GM19455 (cell line): Measurements from ENCODE around the gene CASK.

ENCODE experiments used
- ATAC-seq: cut with Tn5 transposase; IDR thresholded peaks from one replicate; pipeline ENCODE4 v1.9.1; 2021; ENCODE audit not compliant: unreplicated experiment

The CASK gene

DNA sequence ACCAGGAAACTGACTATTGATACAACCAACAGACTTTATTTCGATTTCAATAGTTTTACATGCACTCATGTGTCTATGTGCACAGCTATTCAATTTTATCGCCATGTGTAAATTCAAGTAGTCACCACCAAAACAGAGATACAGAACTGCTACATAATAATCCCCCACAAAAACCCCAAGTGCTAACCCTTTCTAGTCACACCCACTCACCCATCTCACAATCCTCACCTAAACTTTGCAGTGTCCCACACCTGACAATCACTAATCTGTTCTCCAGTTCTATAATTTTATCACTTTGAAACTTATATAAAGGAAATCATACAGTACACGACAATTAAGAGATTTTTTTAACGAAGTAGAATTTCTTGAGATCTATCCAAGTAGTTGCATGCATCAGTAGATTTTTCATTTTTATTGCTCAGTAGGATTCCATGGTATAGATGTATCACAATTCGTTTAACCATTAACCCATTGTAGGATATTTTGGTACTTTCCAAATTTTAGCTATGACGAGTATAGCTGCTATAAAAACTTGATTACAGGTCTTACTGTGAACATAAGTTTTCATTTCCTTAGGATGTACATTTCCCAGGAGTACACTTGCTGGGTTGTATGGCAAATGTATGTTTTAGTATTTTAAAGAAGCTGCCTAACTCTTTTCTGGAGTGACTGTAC is 85.9 kb downstream of the CASK start:
- no peak for ATAC-seq

DNA sequence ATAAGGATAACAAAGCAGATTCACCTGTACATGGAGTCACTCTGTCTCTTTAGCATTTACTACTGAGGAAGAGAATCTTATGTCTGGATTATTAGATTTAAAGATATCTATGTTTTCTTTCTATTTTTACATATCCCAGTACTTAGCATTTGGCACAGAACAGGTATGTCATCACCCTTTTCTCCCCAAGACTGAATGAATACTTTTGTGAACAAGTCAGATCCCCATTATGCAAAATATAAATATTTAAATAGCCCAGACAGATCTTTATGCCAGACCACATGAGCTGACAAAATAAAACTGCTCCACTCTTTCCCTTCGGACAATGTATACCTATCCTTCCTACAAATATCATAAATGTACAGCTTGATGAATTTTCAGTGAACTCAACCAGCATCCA is 94.5 kb downstream of the CASK start:
- no peak for ATAC-seq

DNA sequence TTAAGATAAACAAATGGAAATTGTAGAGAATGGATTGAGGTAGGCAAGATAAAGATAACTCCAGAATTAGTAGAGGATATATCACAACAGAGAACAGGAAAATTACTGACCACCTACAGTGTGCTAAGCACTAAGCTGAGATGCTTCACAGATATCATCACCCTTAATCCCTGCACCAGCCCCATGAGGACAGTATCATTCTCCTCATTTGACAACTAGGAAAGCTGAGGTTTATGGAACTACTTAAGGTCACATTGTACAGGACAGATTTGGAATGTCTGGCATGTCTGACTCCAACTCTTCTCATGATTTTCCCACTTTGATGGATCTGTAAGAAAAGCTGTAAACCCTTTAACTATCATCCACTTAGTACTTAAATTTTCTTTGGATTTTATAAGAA is 95.5 kb downstream of the CASK start:
- no peak for ATAC-seq

DNA sequence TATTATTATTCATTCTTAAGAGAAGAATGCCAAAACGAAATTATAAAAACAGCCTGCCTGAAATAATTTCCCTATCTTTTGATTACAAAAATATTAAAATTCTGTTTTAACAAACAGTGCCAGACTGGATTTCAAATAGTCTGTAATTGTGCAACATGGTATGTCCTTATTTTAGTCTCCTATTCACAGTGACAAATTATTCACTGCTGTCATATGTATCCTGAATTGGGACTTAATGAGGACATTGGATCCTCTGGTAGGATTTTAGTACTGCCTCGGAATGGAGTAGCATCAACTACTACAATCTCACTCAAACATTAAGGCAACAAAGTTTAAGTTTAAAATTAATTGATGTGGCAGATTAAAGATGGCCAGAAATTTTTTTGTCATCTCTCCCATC is 97.6 kb downstream of the CASK start:
- ATAC-seq, result no peak

DNA sequence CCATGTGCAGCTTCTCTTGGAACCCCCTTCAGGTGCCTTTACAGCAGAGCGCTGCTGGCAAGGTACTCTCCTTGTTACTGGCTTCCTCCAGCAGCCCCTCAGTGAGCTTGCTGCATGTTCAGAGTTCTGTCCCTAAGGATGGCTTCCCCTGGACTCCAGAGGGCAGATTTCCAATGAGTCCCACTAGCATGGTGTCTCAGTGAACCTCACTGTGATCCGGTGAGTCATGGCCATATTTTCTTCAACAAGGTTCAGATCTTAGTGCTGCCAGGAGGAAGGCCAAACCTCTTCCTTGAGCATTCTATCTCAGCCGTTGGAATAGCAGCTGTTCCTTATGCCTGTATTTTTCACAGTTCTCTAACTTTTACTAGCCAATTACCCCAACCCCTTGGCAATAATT is 98.8 kb downstream of the CASK start:
- ATAC-seq, result no peak

DNA sequence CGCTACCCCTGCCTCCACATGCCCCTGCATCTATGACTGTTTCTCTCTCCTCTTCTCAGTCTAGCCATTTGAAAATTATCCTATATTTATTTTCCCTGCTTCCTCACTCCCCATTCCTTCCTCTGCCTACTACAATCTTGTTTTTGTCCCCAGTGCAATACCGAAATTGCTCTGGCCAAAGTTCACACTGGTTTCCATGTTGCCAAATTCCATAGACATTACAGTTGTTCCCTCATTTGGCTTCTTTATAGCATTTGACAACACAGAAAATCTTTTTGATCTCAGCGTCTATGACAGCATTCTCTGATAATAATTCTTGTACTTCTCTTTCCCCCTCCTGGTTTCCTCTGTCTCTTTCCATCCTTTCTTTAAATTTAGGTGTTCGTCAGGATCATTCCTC is 100.0 kb downstream of the CASK start:
- no peak for ATAC-seq

DNA sequence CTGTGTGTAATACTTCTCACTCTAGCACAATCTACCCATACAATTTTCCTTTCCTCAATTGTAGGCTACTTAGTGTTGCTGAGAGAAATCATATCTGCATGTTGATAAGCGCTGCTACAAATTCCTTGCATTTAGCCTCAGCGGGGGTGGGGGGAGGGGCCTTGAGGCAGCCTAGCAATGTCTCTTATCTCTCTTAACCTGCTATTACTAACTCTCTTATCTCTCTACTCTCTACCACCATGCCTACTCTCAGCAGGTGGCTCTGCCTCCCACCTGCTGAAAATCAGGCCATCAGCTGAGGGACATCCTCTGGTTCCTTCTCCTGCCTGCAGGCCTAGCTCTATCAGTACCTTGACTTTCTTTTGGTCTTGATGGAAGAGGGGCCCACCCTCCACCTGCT is 100.5 kb downstream of the CASK start:
- no peak for ATAC-seq

DNA sequence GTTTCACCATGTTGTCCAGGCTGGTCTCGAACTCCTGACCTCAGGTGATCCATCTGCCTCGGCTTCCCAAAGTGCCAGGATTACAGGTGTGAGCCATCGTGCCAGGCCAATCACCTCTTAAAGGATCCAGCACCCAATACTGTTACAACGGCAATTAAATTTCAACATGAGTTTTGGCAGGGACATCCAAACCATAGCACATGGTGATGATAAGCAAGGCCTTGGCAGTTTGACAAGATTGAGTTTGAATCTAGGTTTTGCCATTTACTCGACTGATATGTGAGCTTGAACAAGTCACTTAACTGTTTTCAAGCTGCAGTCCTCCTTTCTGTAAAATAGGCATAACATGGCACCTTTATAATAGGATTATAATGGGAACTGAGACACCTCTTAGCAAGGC is 115.3 kb downstream of the CASK start:
- ATAC-seq, result no peak

DNA sequence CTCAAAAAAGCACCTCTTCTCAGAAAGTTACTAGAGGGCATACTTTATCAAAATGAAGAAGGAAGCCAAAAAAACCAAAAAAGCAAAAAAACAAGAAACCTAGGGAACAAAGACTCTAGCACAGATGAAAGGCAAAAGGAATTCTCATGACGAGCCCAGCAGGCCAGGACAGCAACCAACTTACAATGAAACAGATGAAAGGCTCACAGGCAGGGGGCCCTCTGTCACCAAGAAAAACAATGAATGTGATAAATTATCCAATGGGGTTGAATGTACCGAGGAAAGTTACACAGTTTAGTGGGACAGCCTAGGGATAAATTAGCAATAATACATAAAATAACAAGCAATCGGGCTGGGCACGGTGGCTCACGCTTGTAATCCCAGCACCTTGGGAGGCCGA is 120.4 kb downstream of the CASK start:
- no peak for ATAC-seq

DNA sequence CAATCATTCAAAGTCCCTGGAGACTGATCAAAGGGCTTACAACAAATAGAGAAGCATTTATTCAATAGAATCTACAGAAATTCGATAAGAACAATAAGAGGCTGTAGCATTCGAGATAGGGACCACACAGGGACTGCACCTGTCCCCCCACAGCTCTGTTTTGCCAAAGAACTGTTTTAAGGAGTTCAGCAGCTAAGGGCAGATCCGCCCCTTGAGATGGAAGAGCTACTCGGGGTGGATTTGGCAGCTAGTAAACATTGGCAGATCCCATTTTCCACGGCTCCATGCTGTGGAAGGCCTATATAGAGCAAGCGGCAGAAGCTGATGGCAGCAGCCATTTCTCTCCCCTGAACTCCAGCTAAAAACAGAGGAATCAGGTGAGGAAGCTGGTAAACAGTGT is 123.7 kb downstream of the CASK start:
- no peak for ATAC-seq

DNA sequence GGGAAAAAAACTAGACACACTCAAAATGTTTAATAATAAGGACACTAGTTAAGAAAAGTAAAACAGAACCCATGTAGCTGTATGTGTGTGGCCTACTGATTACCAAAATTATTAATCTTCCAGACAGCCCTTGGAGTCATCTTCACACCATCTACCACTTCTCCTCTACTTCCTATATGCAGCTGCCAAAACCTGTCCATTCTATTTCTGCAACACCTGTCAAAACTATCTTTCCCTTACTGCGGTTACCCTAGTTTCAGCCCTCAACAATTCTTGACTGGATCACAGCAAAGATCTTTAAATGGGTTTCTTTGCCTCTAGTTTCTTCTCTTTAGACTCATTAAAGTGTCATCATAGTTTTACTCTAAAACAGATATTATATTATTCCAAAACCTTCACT is 126.8 kb downstream of the CASK start:
- ATAC-seq, result no peak

DNA sequence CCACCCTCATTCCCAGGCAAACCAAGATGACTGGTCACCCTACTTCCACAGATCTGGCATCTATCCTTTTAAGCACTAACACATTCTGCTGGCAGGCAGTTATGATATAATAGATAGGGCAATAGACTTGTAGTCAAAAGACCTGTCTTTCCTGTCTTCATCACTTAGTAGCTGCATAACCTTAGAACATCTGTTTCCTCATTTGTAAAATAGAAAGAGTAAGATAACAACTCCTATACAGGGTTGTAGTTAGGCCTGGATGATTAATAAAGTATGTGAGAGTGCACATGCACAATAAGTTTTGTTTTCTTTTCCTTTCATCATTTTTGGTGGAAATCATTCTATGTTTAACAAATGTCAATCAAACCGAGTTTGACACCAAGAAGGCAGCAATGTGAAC is 127.3 kb downstream of the CASK start:
- no peak for ATAC-seq

DNA sequence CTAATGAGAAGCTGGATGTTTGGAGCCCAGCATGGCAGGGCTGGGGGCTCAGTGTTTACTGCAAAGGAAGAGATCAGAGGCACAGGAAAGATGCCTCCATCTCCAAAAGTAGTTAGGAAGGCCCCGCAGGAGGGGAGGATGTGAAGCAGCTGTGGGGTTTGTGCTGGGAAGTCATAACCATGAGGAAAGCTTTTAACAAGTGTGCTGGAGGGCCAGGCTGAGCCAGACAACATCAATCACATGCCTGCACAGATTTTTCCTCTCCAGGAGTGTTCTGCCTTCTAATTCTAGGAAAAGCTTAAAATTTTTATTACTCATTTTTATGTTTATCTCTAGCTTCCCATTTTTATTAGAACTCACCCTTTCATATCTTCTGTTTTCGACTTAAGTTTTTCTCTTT is 134.0 kb downstream of the CASK start:
- ATAC-seq, result no peak

DNA sequence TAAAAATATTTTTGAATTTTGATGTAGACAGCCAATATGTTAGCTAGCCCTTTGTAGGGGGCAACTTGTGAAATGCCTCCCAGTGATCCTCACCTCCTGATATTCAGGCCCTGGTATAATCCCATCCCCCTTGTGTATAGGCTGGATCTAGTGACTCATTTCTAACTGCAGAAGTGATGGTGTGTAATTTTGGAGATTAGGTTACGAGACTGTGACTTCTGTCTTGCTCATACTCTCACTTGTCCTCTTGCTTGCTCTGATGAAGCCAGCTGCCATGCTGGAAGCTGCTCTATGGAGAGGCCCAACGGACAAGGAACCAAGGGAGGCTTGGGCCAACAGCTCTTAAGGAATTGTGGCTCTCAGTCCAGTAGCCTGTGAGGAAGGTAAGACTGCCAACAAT is 137.7 kb downstream of the CASK start:
- no peak for ATAC-seq

DNA sequence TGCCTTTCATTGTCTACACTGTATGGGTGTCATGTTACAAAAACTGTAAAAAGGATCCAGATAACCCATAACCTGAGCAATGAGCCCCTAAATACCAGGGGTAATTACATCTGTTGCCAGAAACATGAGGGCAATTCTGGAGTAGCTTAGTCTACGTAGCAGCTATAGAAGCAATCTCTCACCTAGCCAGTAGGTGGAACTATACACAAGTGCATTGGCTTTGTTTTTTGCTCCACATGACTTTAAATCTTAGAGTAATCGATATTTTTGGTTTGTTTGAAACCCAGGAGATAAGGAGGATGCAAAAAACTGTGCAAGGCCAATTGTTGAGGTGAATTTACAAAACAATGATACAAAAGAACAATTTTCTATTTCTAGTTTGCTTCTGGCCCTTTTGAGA is 141.9 kb downstream of the CASK start:
- ATAC-seq, result no peak

DNA sequence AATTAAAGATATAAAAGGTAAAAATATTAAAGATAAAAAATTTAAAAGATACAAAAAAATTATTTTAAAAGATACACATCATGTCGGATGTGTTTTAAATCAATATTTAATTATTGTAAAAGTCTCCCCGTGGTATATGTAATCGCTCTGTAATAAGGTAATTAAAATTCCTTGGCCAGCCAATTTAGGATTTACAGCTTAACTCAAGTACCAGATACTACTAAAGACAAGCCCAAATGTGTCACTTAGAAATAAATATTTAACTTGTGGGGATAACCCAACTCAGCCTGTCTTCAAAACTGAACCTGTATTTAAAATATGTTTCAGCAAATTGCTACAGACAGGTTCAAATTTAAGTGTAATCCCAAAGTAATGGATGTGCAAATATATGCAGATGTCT is 143.4 kb downstream of the CASK start:
- no peak for ATAC-seq

DNA sequence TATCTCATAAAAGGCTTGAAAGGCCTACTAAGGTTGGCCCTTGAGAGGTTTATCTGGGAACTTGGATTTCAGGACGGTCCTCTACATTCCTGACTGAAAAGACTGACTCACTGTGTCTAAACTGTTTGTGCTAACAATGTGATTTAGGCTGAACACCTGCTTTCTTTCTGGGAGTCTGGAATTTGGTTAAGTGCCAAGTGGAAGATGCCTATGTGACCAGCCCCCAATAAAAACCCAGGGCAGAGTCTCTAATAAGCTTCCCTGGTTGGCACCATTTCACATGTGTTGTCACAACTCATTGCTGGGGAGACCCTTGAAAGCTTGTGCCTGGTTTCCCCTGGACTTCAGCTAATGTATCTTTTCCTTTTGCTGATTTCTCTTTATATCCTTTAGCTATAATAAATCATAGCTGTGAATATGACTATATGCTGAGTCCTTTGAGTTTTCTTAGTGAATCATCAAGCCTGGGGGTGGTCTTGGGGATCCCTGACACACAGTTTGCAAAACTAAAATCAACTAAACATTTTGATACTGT is 144.3 kb downstream of the CASK start:
- no peak for ATAC-seq

DNA sequence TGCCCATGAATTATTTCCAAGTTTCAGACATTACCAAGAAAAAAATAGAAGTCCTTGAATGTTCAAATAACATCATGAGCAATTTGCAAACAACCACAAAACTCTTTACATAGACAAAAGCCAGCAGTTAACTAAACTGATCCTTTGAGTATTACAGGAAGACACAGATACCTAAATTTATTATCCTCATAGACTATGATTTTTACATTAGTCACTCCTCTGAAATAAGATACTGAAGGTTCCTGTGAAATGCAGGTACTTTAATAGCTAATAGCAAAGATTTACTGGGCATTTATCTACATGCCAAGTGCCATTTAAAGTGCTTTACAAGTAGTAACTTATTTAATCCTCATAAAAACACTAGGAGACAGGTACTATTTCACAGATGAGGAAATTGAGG is 161.7 kb downstream of the CASK start:
- ATAC-seq, result no peak

DNA sequence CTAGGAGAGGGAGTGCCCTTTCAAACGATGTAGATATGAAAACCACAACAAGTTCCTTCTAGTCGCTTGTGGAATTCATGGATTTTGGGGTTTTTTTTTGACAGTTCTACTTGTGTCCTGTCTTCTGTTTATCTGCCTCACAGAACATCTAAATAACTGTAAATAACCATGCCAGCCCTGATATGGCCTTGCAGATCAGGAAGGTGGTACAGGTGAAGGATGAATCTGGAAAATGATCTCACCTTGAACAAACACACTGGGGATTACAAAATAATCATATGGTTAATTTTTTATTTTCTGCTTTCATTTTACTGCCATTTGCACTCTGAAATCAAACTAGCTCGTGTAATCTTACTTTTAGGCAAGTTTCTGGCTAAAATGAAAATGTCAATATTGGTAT is 162.2 kb downstream of the CASK start:
- no peak for ATAC-seq

DNA sequence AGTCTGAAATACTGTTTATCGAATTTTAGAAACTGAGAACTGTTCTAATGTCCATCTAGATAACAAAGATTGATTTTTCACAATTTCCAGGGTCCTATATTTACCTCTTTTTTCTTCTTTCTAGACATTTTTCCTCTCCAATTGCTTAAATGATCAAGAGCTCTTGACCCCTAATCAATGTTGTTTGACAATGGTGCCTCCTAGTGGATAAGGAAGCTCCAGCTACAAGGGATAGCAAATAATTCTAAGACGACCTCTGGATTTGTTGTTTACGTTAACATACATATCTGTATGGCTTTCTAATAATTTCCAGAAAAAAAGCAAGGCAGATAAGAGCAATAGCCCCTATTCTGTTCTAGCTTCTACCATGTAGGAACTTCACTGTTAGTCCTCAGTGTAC is 163.5 kb downstream of the CASK start:
- no peak for ATAC-seq

DNA sequence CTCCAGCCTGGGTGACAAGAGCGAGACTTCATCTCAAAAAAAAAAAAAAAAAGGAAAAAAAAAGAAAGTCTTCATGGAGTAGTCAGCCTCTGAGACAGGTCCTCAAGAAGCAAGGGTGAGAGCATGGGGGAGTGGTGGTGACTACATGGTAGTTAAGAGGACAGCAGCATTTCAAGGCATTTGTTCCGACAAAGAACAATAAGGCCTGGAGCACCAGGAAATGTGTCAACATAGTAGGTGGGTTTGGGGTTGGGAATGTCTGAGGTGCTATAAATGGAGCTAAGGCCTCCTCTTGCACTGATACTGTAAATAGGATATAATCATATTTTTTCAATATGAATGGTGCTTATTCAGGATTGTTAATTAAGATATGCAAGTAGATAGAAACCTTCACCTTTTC is 165.0 kb downstream of the CASK start:
- no peak for ATAC-seq

DNA sequence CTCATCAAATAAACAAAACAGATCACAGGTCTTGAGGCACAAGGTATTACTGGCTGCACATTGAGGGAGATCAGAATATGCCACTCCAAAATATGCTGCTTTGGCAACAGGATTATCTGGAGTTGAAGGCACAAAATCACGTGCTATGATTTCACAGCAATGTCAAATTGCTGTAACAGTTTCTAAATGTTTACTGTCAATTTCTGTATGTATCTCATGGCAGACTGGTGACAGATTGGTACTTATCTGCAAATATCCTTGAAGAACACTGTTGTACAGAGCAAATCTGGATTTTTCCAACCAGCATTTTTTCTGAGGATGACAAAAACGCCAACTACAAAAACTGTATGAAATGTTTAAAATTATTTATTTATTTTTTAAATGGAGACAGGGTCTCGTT is 172.6 kb downstream of the CASK start:
- no peak for ATAC-seq

DNA sequence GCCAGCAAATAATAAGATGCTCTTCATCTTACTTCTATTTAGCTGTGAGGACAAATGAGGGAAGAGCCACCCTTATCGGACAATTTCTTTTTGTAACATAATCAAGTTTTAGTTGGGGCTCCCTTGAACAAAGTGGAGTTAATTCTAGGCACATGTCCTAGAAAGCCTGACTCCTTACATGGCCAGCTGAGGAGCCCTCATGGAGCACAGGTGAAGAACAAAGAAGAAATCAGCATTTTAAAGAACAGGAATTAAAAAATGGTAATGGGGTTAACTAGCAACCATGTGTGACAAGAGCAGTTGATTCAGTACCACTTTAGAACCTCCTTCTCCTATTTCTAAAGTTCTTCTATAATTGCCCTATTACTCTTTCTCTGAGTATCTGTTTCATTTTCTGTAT is 183.5 kb downstream of the CASK start:
- ATAC-seq, result no peak
